ENCODE measurements around the gene NXPH4.

DNA sequence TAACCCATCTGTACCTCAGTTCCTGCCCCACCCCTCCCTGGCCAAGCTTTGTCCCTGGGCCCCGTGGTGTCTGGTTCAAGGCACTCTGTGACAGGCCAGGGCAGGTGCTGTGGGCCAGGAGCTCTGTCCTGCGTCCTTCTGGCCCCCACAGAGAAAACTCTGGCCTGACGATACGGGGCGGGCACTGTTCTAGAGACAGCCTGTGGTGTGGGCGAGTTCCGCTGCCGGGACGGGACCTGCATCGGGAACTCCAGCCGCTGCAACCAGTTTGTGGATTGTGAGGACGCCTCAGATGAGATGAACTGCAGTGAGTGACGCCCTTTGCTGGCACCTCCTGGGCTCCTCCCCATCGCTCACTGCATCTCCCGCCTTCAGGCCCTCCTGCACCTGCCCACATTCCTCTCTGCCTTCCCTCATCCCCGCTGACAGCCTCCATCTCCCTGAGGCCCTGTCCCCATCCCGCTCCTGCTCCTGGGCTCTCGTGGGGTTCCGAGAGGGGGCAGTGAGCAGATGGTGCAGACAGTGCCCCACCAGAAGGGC, 22.8 kb upstream of the NXPH4 start:
- TF ChIP-seq, protein P1, sequence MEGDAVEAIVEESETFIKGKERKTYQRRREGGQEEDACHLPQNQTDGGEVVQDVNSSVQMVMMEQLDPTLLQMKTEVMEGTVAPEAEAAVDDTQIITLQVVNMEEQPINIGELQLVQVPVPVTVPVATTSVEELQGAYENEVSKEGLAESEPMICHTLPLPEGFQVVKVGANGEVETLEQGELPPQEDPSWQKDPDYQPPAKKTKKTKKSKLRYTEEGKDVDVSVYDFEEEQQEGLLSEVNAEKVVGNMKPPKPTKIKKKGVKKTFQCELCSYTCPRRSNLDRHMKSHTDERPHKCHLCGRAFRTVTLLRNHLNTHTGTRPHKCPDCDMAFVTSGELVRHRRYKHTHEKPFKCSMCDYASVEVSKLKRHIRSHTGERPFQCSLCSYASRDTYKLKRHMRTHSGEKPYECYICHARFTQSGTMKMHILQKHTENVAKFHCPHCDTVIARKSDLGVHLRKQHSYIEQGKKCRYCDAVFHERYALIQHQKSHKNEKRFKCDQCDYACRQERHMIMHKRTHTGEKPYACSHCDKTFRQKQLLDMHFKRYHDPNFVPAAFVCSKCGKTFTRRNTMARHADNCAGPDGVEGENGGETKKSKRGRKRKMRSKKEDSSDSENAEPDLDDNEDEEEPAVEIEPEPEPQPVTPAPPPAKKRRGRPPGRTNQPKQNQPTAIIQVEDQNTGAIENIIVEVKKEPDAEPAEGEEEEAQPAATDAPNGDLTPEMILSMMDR (IDR thresholded peaks at IDR 0.05) = no peak
- no peak for TF ChIP-seq POLR2A (IDR thresholded peaks at IDR 0.05)

Measured in right lobe of liver (tissue), 4 donors.